Gastrocnemius medialis (tissue), 4 donors: ENCODE data around the gene NUBPL.

ENCODE experiments used
- POLR2A ChIP-seq, 2 donors: fragments of 450-650 bp; IDR thresholded peaks; one replicate each; pipeline ENCODE4 v1.6.1; 2017; ENCODE audit warnings: antibody characterized with exemption in 2 of 2, mild to moderate bottlenecking in 2 of 2, moderate library complexity in 2 of 2
- TF ChIP-seq, protein P1 (sequence below), 5 experiments: fragments of 450-650 bp in 3 of 5; fragments of 200-600 bp in 2 of 5; sonication (generic) in 2 of 5; IDR thresholded peaks in 4 of 5; conservative IDR thresholded peaks in 1 of 5; 1 replicate in 4 of 5; 2 replicates in 1 of 5; pipeline ENCODE4 v1.5.1; 2016 to 2019; ENCODE audit warnings: antibody characterized with exemption in 5 of 5, mild to moderate bottlenecking in 3 of 5, moderate library complexity in 3 of 5

DNA sequence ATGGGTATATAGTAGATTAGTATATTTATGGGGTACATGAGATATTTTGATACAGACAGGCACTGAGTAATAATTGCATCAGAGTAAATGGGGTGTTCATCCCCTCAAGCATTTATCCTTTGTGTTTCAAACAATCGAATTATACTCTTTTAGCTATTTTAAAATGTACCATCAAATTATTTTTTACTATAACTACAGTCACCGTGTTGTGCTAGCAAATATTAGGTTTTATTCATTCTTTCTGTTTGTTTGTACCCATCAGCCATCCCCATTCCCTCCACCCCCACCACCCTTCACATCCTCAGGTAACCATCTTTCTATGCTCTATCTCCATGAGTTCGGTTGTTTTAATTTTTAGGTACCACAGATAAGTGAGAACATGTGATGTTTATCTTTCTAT, 115.8 kb downstream of the NUBPL start:
- TF ChIP-seq, protein P1, sequence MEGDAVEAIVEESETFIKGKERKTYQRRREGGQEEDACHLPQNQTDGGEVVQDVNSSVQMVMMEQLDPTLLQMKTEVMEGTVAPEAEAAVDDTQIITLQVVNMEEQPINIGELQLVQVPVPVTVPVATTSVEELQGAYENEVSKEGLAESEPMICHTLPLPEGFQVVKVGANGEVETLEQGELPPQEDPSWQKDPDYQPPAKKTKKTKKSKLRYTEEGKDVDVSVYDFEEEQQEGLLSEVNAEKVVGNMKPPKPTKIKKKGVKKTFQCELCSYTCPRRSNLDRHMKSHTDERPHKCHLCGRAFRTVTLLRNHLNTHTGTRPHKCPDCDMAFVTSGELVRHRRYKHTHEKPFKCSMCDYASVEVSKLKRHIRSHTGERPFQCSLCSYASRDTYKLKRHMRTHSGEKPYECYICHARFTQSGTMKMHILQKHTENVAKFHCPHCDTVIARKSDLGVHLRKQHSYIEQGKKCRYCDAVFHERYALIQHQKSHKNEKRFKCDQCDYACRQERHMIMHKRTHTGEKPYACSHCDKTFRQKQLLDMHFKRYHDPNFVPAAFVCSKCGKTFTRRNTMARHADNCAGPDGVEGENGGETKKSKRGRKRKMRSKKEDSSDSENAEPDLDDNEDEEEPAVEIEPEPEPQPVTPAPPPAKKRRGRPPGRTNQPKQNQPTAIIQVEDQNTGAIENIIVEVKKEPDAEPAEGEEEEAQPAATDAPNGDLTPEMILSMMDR (IDR thresholded peaks at IDR 0.05 in 4 of 5, conservative IDR thresholded peaks at IDR 0.05 in 1 of 5), result no peak
- TF ChIP-seq POLR2A (IDR thresholded peaks at IDR 0.05), result no peak
